Measurements from ENCODE around the gene PRKCA. TPM values are rescaled to one million over a fixed set of nuclear protein-coding genes. Genes with fewer than 3 reads are reported as not detected.

The PRKCA gene
- polyA plus RNA-seq, 2 of the 4 experiments (the other 2 are of a cell fraction) = 28.8 to 65.0 TPM

- TF ChIP-seq RCOR1 (IDR thresholded peaks at IDR 0.05; ENCODE audit: low read depth, low read length) = no peak
- no peak for TF ChIP-seq KDM5A (IDR thresholded peaks at IDR 0.05)
- no peak for TF ChIP-seq POLR2A (IDR thresholded peaks at IDR 0.05; ENCODE audit: low read length)
- TF ChIP-seq RAD21 (conservative IDR thresholded peaks at IDR 0.05 in 1 of 2, IDR thresholded peaks at IDR 0.05 in 1 of 2) = no peak
- no peak for TF ChIP-seq MAZ (IDR thresholded peaks at IDR 0.05; ENCODE audit: borderline replicate concordance, low read depth, low read length)
- TF ChIP-seq HMGXB4 (CRISPR knock-in tag; IDR thresholded peaks at IDR 0.05; ENCODE audit: borderline replicate concordance) = peak; percentile 96
- no peak for TF ChIP-seq SREBF2 (IDR thresholded peaks at IDR 0.05)
- TF ChIP-seq PHF8 (IDR thresholded peaks at IDR 0.05; ENCODE audit: borderline replicate concordance, low read depth) = no peak
- TF ChIP-seq FOSL2 (IDR thresholded peaks at IDR 0.05) = no peak
- no peak for TF ChIP-seq FOSL2 (CRISPR knock-in tag; IDR thresholded peaks at IDR 0.05)
- no peak for TF ChIP-seq KDM1A (IDR thresholded peaks at IDR 0.05; ENCODE audit: low read depth)
- TF ChIP-seq CEBPB (IDR thresholded peaks at IDR 0.05) = no peak
- peak; percentile 98 for TF ChIP-seq HOXB13 (CRISPR knock-in tag; IDR thresholded peaks at IDR 0.05; ENCODE audit: low read depth)
- TF ChIP-seq TFCP2L1 (CRISPR knock-in tag; IDR thresholded peaks at IDR 0.05) = peak; percentile 61; the same call in 1 of the 2 replicates
- TF ChIP-seq JUN (IDR thresholded peaks at IDR 0.05) = no peak
- no peak for TF ChIP-seq POLR2AphosphoS2 (conservative IDR thresholded peaks at IDR 0.05; ENCODE audit: low read length)
- no peak for TF ChIP-seq EP300 (IDR thresholded peaks at IDR 0.05)
- peak; percentile 97 for TF ChIP-seq ZSCAN20 (CRISPR knock-in tag; IDR thresholded peaks at IDR 0.05)
- TF ChIP-seq HOXB5 (CRISPR knock-in tag; IDR thresholded peaks at IDR 0.05) = peak; percentile 96
- TF ChIP-seq NR3C1 (IDR thresholded peaks at IDR 0.05) = no peak
- no peak for TF ChIP-seq RFX5 (IDR thresholded peaks at IDR 0.05)
- TF ChIP-seq HES2 (IDR thresholded peaks at IDR 0.05) = no peak
- no peak for TF ChIP-seq ELK1 (IDR thresholded peaks at IDR 0.05; ENCODE audit: low read depth, low read length)
- TF ChIP-seq ZNF302 (CRISPR knock-in tag; IDR thresholded peaks at IDR 0.05) = peak; percentile 98
- TF ChIP-seq SMC3 (IDR thresholded peaks at IDR 0.05) = no peak
- TF ChIP-seq CBX8 (IDR thresholded peaks at IDR 0.05) = no peak
- TF ChIP-seq ATOH8 (CRISPR knock-in tag; IDR thresholded peaks at IDR 0.05; ENCODE audit: low read depth) = peak; percentile 89; the same call in 1 of the 2 replicates
- peak; percentile 97 for TF ChIP-seq HEYL (CRISPR knock-in tag; IDR thresholded peaks at IDR 0.05)
- no peak for TF ChIP-seq CHD4 (IDR thresholded peaks at IDR 0.05; ENCODE audit: borderline replicate concordance)
- no peak for TF ChIP-seq MAFK (IDR thresholded peaks at IDR 0.05; ENCODE audit: partially characterized antibody)
- no peak for TF ChIP-seq ZFP36 (IDR thresholded peaks at IDR 0.05; ENCODE audit: borderline replicate concordance, partially characterized antibody)
- TF ChIP-seq EHF (CRISPR knock-in tag; IDR thresholded peaks at IDR 0.05) = peak; percentile 96
- no peak for TF ChIP-seq MYC (IDR thresholded peaks at IDR 0.05; ENCODE audit: borderline replicate concordance, low read length)
- peak; percentile 63; the same call in 1 of the 2 replicates for TF ChIP-seq RARB (CRISPR knock-in tag; IDR thresholded peaks at IDR 0.05)
- TF ChIP-seq HDAC2 (IDR thresholded peaks at IDR 0.05) = no peak
- no peak for TF ChIP-seq JUNB (IDR thresholded peaks at IDR 0.05)
- TF ChIP-seq CBX2 (IDR thresholded peaks at IDR 0.05; ENCODE audit: borderline replicate concordance, low read depth) = no peak
- TF ChIP-seq ESRRA (IDR thresholded peaks at IDR 0.05; ENCODE audit: borderline replicate concordance, low read length) = no peak
- TF ChIP-seq BHLHE40 (IDR thresholded peaks at IDR 0.05; ENCODE audit: low read depth, low read length) = no peak
- TF ChIP-seq, protein P1, sequence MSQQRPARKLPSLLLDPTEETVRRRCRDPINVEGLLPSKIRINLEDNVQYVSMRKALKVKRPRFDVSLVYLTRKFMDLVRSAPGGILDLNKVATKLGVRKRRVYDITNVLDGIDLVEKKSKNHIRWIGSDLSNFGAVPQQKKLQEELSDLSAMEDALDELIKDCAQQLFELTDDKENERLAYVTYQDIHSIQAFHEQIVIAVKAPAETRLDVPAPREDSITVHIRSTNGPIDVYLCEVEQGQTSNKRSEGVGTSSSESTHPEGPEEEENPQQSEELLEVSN (IDR thresholded peaks at IDR 0.05; ENCODE audit: borderline replicate concordance, low read depth) = no peak
Observed at GRCh38 chr17:66466106-66466820, 163.8 kb downstream of the PRKCA start (continued).
